HG03439 (cell line): ENCODE results near the gene MPO.

Experiments used
- ATAC-seq: cut with Tn5 transposase; IDR thresholded peaks from one replicate; pipeline ENCODE4 v1.9.1; 2021; ENCODE audit warnings: mild to moderate bottlenecking, moderate library complexity; ENCODE audit not compliant: unreplicated experiment

Gene MPO

DNA sequence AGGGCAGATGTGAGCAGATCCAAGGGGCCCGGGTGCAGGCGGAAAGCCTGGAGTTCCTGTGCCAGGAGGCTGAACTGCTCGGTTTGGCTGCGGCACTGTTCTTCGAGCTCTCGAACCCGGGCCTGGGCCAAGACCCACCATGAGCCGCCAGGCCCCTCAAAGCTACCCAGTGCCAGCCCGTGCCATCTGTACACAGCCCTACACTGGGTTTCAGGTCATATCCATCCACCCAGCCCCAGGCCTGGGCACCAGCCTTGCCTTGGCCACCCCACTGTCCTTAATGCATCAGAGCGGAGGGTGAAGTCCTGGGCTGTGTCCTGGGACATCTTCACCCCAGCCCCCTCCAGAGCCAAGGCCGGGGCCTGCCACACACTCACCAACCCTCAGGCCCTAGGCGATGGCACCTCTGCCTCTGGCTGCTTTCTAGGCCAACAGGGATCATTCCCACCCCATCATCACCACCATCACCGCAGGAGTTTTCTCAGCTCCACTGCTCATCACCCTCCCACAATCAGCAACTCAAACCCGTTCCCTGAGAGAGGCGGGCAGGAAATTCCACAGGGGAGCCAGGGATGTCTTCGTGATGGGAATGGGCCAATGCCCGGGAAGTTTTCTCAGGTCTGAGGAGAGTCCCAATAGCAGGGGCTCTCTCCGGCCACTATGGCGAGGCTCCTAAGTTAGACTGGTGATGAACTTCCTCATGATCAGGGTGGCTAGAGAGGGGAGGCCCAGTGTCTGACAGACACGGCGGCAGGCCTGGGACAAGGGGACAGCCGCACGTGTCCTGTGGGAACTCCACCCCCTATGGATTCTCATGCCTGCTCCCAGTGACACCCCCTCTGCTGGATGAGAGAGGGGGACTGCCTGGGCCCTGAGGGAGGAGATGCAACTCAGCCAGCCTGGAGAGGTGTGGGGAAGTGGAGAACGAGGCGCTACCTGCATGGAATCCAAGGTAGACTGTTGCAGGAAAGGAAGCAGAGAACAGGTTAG, 38.7 kb upstream of the MPO start:
- ATAC-seq = no peak

DNA sequence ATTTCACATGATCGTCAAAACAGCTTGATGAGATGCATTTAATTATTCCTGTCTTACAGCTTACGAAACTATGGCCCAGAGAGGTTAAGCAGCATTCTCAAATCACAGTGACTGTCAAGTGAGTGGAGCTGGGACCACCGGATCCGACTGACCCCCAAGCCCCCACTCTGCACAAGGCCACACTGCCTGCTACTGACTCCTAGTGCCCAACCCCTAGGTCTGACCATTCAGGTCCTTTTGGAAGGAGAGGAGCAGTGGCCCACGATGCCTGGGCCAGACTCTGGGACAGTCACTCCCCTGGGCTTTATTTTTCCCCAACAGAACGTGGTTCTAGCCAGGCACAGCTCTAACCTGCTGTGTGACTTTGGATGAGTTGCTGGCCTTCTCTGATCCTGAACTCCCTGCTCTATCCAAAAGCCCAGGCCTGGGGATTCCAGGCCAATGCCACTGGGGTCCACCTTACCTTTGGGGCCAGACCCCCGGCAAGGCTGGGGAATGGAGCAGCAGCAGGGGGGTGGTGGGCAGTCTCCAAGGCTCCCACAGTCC, 38.0 kb upstream of the MPO start:
- ATAC-seq = no peak

DNA sequence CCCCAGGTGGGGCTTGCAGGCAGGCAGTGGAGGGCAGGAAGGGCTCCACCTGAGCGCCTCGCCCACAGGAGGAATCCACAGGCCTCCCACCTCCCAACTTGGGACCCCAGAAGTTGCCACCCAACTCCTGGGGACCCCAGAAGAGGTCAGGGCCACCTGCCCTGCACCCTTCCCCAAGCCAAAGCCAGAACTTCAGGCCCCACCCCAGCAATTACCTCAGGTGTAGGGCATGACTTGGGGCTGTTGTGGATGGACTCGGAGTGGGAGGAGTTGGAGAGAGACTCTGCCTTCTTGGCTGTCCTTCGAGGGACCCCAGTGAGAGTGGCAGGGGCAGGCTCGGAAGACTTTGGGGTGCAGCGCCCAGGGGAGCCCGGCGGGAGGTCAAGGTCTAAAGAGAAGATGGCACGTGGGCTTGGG, 37.3 kb upstream of the MPO start:
- ATAC-seq = no peak

DNA sequence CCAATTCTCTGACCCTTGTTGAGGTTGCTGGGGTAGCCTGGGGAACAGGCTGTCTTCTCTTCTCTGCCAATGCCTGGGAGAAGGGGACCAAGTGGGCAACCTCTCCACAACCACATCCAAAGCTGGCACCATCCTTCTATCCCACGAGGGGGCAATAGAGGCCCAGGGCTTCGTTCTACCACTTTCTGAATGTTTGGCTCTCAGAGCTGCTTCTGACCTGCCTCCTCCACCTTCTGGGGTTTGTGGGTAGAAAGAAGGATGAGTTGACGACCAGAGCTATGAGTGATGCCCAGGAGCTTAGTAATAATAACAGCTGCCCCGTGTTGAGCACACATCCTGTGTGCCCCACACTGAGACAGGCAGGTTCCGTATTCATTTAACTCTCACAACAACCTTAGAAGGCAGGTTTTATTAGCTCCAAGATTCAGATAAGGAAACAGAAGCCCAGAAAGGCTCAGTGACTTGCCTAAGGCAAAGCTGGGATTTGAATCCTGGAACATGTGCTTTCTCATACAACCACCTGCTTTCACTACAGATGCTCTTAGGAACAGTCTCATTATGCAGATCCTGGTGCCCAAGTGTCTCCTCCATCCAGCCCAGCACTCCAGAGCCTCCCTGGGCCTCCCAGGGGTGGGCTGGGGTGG, 36.8 kb upstream of the MPO start:
- peak; percentile 51 for ATAC-seq

DNA sequence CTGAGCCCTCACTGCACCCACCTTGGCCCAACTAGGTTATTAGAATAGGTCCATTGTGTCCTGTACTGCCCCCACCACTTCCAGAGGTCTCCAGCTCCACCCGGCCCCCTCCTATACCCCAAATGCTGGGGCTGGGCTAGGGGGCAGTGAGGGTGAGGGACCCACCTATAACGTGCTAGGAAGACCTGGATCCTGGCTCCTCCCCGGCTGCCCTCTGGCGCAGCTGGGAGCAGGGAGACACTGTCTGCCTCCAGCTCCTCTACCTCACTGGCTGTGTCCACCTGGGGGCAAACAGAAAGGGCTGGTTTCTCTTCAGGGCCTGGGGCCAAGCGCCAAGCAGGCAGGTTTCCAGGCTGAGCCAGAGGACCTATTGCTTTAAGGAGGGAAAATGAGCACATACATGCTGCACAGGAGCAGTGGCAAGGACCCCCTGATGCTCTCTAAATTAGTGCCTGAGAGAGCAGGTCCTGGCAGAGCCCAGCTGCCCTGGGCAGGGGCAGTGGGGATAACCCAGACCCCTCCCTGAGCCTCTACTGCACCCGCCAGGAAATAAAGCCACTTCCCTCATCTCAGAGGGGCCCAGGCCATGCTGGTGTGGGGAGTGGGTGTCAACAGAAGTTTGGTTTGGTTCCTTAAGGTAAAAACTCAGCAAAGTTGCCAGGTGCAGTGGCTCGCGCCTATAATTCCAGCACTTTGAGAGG, 35.7 kb upstream of the MPO start:
- ATAC-seq = no peak

DNA sequence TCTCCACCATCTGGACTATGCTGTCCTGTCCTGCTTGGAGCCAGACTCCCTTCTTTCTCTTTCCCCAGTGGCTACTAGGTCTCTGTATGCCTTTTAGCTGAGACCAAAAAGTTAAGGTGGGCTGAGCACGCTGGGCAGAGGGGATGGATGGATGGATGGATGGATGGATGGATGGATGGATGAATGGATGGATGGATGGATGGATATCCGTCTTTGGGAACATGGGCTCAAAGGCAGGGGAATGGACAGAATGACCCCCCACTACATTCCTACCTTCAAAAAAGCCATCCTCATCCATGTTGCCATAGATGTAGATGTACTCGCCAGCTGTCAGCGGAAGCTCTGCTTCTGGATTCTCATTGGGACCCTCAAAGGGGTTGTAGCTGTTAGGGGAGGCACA, 35.0 kb upstream of the MPO start:
- ATAC-seq = no peak

DNA sequence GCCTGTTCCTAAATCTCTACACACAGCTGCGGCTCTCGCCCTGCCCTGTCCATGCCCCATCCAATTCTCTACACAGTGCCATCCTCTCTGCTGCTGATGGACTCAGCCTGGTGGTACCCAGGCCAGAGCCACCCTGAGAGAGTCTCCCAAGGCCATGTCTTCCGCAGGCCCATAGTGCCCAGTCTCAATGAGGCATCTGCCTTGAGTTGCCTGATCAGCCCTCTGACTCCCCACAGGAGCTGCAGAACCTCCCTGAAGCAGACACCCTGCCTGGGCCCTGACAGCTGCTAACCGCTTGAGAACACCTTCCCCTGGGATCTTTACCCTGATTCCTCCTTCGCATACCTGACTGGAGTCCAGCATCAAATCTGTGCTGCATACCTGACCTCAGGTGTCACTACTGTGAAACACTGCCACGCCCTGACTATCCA, 34.6 kb upstream of the MPO start:
- no peak for ATAC-seq

DNA sequence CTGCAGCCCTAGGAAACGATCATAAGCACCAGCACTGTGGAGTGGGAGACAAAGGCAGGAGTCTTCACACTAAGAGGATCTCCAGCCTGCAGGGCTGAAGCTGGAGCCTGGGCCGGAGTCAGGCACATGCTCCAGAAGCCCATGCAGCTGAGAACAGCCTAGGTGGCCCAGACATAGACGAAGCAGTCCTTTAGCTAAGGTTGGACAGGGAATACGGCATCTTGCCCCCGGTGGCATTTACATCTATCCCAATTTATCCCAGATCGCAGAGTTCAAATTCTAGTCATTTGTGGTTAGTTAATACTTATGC, 33.9 kb upstream of the MPO start:
- no peak for ATAC-seq

DNA sequence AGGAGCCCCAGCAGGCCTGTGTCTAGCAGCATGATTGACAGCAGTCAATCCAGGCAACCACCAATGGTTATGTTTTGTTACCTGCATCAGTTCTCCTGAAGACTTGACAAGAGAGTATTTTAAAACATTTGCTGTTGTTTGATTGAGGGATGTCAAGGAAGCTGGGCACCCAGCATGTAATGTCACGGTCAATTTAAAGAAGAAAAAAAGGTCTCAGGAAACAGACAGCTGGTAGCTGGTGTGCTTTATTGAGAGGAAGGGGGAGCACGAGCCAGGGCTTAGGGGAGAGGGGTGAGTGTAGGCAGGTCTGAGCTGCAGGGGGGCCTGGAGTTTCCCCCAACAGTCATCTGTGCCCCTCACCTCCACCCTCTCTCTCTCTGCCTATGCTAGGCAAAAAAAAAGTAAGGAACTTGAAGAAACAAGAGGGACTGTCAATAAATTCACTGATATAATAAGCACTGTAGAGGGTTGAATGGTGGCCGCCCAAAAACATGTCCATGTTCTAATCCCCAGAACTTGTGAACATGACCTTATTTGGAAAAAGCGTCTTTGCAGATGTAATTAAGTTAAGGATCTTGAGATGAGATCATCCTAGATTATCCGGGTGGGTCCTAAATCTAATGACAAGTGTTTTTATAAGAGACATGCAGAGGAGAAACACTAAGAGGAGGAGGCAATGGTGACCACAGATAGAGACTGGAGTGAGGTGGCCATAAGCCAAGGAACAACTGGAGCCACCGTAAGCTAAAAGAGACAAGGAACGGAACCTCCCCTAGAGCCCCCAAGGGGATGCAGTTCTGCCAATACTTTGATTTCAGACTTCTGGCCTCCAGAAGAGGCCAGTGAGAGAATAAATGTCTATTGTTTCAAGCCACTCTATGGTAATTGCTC, 33.3 kb upstream of the MPO start:
- ATAC-seq = no peak

DNA sequence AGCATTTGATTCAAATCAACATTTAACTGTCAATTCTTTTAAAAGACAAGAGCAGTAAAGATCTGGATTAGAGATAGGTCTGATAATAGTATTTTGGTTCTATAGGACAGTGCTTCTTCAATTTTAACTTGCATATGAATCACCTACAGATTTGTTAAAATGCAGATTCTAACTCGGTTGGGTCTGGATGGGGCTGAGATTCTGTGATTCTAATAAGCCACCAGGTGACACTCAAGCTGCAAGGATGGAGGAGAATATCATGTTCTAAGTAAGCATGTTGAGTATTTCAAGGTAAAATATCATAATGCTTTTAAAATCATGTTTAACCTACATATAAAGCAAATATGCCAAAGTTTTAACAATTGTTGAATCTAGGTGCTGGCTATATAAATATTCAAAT, 32.1 kb upstream of the MPO start:
- ATAC-seq = no peak

DNA sequence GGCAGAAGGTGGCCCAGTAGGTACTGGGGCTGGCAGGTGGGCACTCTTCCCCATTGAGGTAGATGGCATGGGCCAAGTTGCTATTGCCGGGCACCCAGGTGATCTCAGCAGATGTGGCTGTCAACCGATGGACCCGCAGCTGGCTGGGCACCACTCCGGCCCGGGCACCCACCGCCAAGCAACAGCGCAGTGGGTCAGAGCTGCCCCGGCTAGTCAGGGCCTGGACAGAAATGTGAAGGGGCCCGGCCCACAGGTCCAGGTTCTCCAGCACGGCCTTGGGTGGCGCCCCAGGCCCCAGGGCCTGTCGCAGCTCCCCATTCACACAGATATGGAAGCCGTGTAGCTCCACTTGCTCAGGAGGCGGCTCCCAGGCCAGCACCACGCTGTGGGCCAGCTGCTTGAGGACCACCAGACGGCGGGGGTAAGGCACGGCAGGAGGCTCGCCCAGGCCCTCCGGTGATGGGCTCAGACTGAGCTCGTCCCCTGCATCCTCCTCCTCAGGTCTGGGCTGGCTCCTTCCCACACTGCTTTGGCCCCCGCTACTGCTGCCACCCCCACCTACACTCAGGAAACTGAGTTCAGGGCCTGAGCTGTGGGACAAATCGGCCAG, 31.4 kb upstream of the MPO start:
- ATAC-seq = no peak

DNA sequence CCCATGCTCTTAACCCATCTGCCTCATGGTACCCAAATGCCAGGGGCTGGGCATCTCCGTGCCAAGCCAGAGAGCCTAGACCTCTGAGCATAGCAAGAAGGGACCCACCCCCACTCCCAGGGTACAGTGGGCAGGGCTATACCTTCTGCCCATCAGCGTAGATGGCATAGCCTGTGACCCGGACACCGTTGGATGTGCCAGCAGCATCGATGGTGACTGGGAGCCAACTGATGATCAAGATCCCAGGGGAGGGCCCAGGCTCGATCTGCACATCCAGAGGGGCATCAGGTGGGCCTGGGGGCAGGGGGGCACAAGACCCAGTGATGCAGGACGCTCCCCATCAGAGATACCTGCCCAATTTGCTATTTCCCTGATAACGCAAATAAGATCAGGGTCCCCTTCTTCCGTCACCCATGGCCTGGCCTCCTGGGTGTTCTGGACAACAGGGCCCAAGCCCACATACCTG, 30.7 kb upstream of the MPO start:
- ATAC-seq = no peak

DNA sequence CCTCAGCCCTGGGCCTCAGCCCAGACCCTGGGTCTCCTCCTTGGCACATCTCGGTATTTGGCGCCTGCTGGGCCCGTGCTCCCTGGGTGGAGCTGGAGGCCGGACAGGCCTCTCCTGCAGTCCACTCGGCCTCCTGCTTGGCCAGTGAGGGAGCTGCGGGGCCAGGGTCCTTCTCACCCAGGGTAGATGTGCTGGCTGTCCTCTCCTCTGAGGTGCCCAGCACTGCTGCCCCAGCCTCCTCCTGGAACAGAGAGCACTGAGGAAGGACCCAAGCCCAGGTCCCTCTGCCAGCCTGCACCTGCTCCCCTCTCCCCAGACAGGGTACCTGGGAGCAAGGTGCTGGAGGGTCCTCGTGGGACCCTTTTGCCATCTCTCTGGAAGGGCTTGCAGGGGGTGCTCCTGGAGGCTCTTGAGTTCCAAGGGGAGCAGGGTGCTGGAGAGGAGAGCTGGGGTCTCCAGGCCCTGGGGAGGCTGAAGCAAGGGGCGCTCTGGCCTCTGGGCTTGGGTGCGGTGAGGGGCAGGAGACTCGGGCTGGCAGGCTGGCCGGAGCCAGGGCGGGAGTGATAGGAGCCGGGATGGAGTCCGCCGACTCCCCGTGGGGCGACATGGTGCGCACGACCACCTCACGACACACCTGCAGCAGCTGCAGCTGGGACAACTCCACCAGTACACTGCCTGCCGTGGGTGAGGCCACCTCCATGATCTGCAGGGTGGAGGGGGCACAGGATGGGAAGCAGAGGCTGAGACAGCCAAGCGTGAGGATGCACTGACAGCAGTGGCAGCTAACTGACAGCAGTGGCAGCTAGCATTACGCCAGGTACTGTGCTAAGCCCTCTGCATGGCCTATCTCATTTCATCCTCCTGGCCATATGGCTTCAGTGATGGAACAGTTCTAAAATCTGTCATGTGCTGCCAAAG, 30.0 kb upstream of the MPO start:
- no peak for ATAC-seq

DNA sequence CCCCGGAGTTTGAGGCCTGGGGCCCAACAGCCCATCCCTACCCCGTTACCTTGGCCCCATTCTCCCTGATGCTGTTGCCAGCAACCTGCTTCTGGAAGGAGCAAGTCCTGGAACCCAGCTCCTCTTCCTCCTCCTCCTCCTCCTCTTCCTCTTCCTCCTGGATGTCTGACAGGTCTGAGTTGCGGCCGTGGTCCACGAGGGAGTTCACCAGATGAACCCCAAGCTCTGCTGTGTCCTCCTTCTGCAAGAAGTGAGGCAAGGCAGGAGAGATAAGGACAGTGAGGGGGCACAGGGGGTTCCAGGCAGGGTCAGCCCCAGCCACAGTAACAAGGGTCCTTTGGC, 29.2 kb upstream of the MPO start:
- ATAC-seq = no peak

DNA sequence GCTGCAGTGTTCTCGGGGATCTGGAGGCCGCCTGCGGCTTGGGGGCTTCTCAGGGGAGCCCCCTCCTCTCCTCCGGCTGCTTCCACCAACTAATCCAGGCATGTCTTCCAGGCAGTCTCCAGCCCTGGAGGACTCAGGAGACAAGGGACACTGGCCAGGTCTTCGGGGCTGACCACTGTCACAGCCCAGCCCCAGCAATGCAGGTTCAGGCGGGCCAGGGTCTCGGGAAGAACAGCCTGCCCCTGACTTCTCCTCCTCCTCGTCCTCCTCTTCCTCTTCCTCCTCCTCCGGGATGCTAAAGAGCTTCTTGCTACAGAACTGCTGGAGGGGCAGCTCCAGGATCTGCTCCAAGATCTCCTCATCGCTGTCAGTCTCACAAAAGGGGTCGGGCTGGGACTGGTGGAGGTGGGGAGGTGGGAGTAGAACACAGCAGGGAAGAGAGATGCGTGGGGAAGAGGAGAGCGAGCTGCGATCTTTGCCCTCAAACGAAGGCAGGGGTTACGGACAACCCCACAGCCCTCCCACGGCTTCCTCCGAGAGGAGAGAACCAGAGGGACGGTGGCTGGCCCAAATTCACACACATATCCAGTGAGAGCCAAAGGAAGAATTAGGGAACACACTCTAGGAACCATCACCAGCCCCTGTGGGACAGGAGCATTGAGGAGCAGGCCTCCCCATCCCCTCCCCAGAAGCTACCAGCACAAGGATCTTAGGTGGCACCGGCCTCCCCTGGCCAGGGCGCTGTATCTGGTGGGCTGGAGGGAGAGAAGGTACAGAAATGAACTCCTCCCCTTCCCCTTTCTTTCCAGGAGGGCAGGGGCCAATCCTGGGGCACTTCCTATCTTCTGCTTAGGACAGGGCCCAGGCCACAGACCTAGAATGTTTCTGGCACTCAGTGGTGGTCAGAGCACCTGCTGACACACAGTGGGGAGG, 28.5 kb upstream of the MPO start:
- no peak for ATAC-seq

DNA sequence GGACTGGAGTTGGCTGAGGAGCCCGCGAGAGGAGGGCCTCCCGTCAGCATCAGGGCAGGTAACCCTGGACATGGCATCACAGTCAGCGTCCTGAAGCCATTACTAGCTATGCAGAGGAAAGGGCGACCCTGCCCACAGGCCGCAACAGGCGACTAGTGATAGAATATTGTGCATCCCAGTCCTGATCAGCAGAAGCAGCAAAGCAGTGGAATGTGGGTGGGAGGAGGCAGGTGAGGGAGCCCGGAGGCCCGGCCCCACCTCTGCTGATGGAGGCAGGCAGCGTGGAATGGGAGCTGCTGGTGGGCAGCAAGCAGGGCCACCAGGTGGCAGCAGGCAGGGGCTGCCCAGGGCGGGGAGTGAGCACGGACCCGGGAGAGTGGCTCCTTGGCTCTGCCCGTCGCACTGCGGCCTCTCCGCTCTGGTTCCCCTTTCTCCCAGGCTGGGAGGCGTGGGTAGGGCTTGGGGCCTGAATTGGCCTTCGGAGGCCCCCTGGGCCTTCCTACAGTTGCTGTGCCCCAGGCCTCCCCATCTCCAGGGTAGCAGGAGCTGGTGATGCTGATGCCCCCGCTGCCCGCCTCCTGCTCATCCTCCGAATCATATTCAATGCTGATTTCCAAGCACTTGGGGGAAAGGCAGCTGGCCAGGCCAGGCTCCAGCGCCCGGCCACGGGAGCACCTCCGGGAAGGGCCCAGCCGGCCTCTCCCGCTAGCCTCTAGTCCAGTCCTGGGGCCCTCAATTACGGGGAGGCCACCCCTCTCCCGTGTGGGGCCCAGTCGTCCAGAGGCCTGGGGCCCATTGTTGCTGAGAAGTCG, 27.6 kb upstream of the MPO start:
- no peak for ATAC-seq
